Stimulated activated naive CD8-positive, alpha-beta T cell treated with anti-CD3 and anti-CD28 coated beads, Interleukin-15, Interleukin-2, amounts not matched to agents 100 ng/mL and 50 ng/mL, for 24 hours (primary cell): ENCODE results near the gene DRAXIN.
A peak's percentile ranks its signal among the peaks of the same experiment; 100 is the strongest.

Source experiments
- H3K27ac Mint-ChIP-seq: one replicate; pipeline ENCODE4 v1.8.0; 2021; ENCODE audit warnings: mild to moderate bottlenecking, mixed read lengths
- H3K27me3 Mint-ChIP-seq: one replicate; pipeline ENCODE4 v1.8.0; 2021; ENCODE audit warnings: mixed read lengths
- H3K36me3 Mint-ChIP-seq: one replicate; pipeline ENCODE4 v1.8.0; 2021; ENCODE audit warnings: low read depth, mixed read lengths
- H3K4me1 Mint-ChIP-seq: one replicate; pipeline ENCODE4 v1.8.0; 2021; ENCODE audit warnings: low read depth, mixed read lengths
- H3K4me3 Mint-ChIP-seq: one replicate; pipeline ENCODE4 v1.8.0; 2021; ENCODE audit warnings: mild to moderate bottlenecking, mixed read lengths
- H3K9me3 Mint-ChIP-seq: one replicate; pipeline ENCODE4 v1.8.0; 2021; ENCODE audit warnings: mixed read lengths

DRAXIN gene

DNA sequence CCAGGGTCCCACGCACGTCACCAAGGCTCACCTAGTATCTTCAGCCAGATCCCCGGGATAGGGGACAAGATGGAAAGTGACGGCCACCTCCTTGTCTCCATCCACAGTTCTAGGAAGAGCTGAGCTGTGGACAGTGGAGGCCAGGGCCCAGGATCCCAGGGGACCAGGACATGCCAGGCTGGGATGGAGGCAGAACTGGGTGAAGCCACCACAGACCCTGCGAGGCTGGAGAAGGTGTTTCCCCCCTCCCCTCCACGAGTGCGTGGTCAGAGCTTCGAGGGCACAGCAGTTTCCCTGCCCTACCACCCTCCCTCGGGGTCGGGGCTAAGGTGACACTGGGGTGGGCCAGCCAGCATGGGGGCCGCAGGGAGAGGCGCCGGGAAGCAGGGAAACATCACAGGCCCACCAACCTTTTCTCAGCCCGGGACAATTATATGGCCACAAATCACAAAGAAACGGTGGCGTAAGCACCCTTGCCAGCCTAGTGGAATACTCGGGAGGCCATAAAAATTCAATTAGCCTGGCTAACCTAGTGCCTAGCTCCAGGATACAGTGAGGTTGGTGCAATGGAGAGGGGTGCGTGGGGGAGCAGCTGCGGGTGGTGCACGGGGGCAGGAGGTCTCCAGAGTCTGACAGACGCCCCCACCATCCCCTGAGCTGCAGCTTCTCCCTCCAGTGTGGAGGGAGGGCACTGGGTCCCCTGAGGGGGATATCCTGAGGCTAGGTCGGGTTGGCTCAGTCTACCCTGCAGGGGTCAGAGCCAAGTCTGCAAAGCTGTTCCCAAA lies 13.4 kb downstream of the DRAXIN start:
- no peak overlapping the region for H3K27ac Mint-ChIP-seq
- H3K4me1 Mint-ChIP-seq: no peaks in the 10 kb centered on the region
- no peaks in the 10 kb centered on the region for H3K27me3 Mint-ChIP-seq
- H3K9me3 Mint-ChIP-seq: no peaks in the 10 kb centered on the region
- no peak overlapping the region for H3K4me3 Mint-ChIP-seq
- H3K36me3 Mint-ChIP-seq: no peaks in the 10 kb centered on the region

DNA sequence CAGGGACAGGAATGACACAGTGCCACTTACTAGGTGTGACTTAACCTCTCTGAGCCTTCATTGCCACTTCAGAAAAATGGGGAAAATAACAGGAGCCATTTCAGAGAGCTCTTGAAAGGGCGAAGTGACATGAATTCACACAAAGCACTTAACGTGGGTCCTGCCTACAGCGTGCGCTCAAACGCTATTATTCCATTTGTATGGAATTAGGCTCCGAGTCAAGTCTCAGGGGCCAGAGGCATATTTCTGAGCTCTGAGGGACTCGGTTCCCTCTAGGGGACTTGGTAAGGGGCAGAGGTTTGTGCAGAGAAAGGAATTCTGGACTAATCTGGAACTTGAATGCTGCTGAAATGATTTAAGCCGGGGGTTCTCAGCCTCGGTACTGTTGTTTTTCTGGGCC lies 14.1 kb downstream of the DRAXIN start:
- H3K27me3 Mint-ChIP-seq: no peaks in the 10 kb centered on the region
- no peak overlapping the region for H3K4me3 Mint-ChIP-seq
- H3K4me1 Mint-ChIP-seq: no peaks in the 10 kb centered on the region
- no peaks in the 10 kb centered on the region for H3K9me3 Mint-ChIP-seq
- H3K36me3 Mint-ChIP-seq: no peaks in the 10 kb centered on the region
- no peak overlapping the region for H3K27ac Mint-ChIP-seq

DNA sequence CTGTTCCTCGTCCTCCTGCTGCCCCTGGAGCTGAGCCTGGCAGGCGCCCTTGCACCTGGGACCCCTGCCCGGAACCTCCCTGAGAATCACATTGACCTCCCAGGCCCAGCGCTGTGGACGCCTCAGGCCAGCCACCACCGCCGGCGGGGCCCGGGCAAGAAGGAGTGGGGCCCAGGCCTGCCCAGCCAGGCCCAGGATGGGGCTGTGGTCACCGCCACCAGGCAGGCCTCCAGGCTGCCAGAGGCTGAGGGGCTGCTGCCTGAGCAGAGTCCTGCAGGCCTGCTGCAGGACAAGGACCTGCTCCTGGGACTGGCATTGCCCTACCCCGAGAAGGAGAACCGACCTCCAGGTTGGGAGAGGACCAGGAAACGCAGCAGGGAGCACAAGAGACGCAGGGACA lies 14.8 kb downstream of the DRAXIN start:
- Mint-ChIP-seq H3K9me3 (no peaks in the 10 kb centered on the region), H3K4me3 (no peak overlapping the region), H3K36me3 (no peaks in the 10 kb centered on the region), H3K4me1 (no peaks in the 10 kb centered on the region), H3K27ac (no peak overlapping the region), H3K27me3 (no peaks in the 10 kb centered on the region)

DNA sequence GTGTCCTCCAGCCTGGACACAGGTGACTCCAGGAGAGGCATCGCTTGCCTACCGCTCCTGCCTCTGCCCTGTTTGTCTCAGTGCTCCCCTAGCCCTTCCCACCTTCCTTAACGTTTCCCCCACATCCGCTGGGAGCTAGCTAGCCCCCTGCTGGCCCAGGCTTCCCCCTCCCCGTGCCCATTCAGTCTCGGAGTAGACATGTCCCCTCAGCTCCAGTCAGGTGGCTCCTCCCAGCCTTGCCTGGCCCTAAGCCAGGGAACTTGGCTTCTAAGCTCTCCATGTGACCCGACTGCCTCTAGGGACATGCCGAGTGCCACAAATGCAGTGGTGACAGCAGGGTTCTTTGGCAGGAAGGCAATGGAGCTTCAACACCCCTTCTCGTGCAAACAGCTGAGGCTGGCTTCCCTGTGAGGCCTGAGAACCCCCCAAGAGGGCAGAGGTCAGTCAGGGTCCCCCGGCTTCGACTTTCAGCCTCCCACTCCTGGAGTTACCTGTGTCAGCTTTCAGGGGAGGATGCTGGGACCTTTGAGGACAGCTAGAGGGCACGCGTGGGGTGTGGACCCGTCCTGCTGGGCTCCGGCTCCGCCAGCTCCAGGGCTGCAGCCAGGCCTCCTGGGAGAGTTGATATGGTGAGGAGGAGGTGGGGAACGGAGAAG lies 16.2 kb downstream of the DRAXIN start:
- no peaks in the 10 kb centered on the region for H3K27me3 Mint-ChIP-seq
- H3K4me3 Mint-ChIP-seq: no peak overlapping the region
- H3K36me3 Mint-ChIP-seq: no peaks in the 10 kb centered on the region
- H3K27ac Mint-ChIP-seq: no peak overlapping the region
- H3K4me1 Mint-ChIP-seq: no peaks in the 10 kb centered on the region
- no peaks in the 10 kb centered on the region for H3K9me3 Mint-ChIP-seq

DNA sequence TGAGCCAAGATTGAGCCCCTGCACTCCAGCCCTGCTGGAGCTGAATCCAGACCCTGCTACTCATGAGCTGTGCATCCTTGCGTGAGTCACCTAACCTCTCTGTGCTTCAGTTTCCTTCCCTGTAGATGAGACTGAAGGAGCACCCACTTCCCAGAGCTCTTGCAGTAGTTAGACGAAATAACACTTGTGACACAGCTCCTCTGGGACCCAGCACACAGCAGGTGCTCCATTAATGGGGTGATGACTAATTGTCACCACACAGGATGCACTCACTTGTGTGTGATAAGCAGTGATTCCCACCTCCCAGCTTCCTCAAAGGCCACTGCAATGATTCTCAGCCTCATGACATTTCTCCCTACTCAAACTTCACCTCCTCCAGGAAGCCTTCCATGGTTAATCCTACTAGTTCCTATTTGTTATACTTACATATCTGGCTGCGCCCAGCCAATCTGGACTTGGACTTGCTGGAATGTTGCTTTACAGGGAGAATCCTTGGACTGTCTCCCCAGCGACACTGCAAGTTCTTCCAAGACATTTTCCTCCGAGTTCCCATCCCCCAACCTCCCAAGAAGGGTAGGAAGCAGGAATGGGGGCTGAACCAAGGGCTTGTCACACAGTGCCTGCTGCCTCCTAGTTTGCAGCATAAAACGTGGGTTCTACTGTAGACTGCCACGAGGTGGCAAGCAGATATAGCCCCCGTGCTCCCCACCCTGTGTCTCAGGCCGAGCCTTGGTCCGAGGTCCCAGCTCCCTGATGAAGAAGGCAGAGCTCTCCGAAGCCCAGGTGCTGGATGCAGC lies 17.2 kb downstream of the DRAXIN start:
- no peaks in the 10 kb centered on the region for H3K27me3 Mint-ChIP-seq
- no peak overlapping the region for H3K27ac Mint-ChIP-seq
- H3K36me3 Mint-ChIP-seq: no peaks in the 10 kb centered on the region
- H3K4me1 Mint-ChIP-seq: no peaks in the 10 kb centered on the region
- H3K4me3 Mint-ChIP-seq: no peak overlapping the region
- no peaks in the 10 kb centered on the region for H3K9me3 Mint-ChIP-seq

DNA sequence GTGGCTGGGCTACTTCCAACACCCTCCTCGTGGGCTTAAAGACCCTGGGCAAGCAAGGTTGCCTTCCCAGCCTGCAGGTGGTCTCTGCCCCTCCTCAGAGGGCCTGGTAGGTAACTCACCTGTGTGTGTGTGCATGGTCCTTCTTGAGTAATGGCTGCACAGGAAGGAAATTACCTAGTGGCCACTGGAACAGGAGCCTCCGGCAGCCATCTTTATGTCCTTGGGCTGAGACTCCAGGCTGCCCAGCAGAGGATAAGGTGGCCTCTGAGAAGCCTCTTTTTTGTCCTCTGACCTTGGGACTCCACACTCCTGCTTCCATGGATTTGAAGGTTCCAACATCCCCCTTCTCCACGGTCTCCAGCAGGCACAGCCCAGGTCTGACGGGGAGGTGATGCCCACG lies 20.0 kb downstream of the DRAXIN start:
- no peaks in the 10 kb centered on the region for H3K36me3 Mint-ChIP-seq
- no peaks in the 10 kb centered on the region for H3K4me1 Mint-ChIP-seq
- no peak overlapping the region for H3K27ac Mint-ChIP-seq
- H3K27me3 Mint-ChIP-seq: no peaks in the 10 kb centered on the region
- H3K9me3 Mint-ChIP-seq: no peaks in the 10 kb centered on the region
- H3K4me3 Mint-ChIP-seq: no peak overlapping the region

DNA sequence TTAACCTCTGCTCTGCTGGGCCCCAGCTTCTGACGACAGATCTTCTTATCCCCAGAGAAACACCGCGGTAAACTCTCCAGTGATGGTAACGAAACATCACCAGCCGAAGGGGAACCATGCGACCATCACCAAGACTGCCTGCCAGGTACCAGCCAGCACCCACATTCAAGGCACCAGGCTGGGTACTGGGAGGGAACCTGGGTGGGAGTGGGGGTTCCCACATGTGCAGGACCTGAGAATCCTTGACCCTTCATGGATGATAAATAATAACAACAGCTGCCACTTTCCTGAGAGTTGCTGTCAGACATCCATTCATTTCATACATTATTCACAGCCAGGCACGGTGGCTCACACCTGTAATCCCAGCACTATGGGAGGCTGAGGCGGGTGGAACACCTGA lies 20.8 kb downstream of the DRAXIN start:
- Mint-ChIP-seq H3K27me3 (no peaks in the 10 kb centered on the region), H3K4me1 (no peaks in the 10 kb centered on the region), H3K4me3 (no peak overlapping the region), H3K36me3 (no peaks in the 10 kb centered on the region), H3K9me3 (no peaks in the 10 kb centered on the region), H3K27ac (no peak overlapping the region)

DNA sequence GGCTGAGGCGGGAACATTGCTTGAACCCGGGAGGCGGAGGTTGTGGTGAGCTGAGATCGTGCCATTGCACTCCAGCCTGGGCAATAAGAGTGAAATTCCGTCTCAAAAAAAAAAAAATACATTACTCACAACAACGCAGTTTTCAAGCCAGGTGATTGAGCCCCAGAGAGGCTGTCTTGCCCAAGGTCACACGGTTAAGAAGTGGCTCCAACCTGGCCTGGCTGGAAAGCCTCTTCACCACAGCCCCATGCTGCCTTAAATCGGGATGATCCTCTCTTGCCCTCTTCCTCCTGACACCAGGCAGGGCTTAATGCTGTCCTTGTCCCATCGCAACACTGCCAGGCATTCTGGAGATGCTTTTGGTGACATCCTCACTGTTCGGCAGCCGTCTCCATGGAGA lies 21.6 kb downstream of the DRAXIN start:
- no peaks in the 10 kb centered on the region for H3K4me1 Mint-ChIP-seq

DNA sequence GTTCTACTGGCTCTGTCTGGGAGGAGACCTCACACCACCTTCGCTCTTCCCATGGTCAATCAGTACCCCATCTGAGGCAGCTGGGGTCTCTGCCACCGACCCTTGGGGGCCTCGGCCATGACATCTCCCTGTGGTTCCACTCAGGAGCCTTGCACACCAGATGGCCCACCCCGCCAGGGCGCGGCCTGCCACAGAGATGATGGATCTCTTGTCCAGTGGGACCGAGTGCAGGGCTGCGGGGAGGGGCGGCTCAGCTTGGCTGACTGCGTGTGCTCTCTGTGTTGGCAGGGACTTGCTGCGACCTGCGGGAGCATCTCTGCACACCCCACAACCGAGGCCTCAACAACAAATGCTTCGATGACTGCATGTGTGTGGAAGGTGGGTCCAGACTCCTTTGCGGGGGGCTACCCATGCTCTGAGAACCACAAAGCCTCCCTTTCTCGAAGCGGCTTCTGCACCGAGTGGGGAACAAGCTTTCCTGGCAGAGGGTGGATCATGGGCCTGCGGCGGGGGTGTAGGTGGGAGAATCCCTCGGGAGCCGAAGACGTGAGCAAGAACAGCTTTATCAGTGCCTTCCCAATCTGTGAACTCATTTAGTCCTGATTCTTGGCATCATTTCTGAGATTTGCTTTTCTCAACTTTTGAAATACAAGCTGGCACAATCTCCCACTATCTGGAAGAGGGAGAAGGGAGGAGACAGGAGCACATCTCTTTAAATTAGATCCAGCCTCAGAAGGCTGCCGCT lies 23.5 kb downstream of the DRAXIN start:
- Mint-ChIP-seq H3K4me1 (peaks cover 14% of the 10 kb centered on the region), H3K27ac (no peak overlapping the region), H3K9me3 (no peaks in the 10 kb centered on the region), H3K36me3 (no peaks in the 10 kb centered on the region), H3K4me3 (no peak overlapping the region), H3K27me3 (no peaks in the 10 kb centered on the region)

More for the DNA sequence above, 21.6 kb downstream of the DRAXIN start:
- Mint-ChIP-seq H3K9me3 (no peaks in the 10 kb centered on the region), H3K4me3 (no peak overlapping the region), H3K27me3 (no peaks in the 10 kb centered on the region), H3K36me3 (no peaks in the 10 kb centered on the region), H3K27ac (no peak overlapping the region)

DNA sequence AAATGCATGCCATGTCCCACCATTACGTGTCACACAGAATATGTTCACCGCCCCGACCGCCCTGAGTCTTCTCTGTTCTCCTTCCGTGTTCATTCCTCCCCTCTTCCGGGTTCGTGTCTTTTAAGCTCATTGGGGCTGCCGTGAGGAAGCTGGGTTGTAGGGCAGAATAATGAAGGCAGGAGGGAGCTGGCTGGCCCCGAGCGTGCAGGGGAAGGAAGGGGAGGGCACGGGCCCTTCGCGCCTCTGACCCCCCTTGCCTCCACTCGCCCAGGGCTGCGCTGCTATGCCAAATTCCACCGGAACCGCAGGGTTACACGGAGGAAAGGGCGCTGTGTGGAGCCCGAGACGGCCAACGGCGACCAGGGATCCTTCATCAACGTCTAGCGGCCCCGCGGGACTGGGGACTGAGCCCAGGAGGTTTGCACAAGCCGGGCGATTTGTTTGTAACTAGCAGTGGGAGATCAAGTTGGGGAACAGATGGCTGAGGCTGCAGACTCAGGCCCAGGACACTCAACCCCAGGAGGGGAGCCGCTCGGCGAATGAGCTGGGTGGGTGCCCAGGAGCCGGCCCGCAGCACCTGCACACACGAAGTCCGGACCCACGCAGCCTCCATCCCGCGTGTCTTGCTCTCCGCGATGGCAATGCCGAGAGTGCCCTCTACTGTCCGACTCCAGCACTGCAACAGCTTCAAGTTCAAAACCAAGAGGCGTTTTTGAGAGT lies 28.0 kb downstream of the DRAXIN start:
- Mint-ChIP-seq H3K4me1 (peaks cover 15% of the 10 kb centered on the region), H3K36me3 (no peaks in the 10 kb centered on the region), H3K27ac (peak overlapping the region; percentile 91), H3K4me3 (peak overlapping the region; percentile 76), H3K27me3 (no peaks in the 10 kb centered on the region), H3K9me3 (no peaks in the 10 kb centered on the region)

DNA sequence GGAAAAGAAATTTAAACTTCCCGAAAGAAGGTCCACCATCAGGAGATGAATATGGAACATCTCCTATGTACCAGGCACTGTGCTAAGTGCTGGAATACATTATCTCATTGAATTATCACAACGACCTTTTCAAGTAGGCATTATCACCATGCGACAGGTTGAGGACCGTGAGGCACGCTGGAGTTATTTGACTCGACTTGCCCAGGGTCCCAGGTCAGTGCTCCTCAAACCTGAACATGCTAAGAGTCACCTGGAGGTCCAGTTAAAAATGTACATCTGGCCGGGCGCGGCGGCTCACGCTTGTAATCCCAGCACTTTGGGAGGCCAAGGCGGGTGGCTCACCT lies 28.5 kb downstream of the DRAXIN start:
- no peaks in the 10 kb centered on the region for H3K27me3 Mint-ChIP-seq
- H3K27ac Mint-ChIP-seq: peak overlapping the region; percentile 91

DNA sequence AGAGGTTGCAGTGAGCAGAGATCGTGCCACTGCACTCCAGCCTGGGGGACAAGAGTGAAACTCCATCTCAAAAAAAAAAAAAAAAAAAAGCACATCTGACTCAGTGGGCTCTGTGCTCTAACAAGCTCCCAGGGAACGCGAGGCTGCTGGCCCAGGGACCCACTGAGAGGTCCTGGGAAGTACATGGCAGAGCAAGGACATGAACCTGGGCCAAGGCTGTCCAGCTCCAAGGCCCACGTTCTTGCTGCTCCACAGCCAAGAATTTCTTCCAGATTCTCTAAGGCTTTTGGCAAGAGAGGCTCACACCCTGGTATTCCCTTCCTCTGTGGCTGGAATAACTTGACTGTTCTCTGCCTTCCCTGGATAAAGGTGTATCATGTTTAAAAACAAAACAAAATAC lies 29.0 kb downstream of the DRAXIN start:
- Mint-ChIP-seq H3K27me3 (no peaks in the 10 kb centered on the region), H3K4me1 (peaks cover 18% of the 10 kb centered on the region), H3K4me3 (no peak overlapping the region), H3K36me3 (no peaks in the 10 kb centered on the region), H3K9me3 (no peaks in the 10 kb centered on the region), H3K27ac (no peak overlapping the region)

More for the DNA sequence above, 28.5 kb downstream of the DRAXIN start:
- peaks cover 15% of the 10 kb centered on the region for H3K4me1 Mint-ChIP-seq
- no peaks in the 10 kb centered on the region for H3K36me3 Mint-ChIP-seq
- H3K4me3 Mint-ChIP-seq: no peak overlapping the region
- H3K9me3 Mint-ChIP-seq: no peaks in the 10 kb centered on the region

DNA sequence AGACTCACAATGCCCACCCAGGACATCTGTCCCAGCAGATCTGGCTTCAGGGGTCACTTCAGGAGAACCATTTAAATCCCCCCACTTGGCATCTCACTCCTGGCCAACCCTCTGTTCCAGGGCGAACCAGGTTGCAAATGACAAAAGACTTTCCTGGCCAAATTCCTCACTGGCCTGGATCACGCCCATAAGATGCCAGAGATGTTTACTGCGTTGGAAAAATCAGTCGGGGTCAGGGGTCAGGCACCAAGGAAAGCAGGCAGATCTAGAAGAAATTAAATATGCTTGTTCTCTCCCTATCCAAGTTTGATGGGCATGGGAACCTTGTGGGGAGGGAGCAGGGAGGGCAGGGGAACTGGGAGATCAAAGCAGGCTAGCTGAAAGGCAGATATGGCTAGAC lies 29.8 kb downstream of the DRAXIN start:
- Mint-ChIP-seq H3K4me3 (no peak overlapping the region), H3K4me1 (peaks cover 18% of the 10 kb centered on the region), H3K27me3 (no peaks in the 10 kb centered on the region), H3K27ac (no peak overlapping the region), H3K36me3 (no peaks in the 10 kb centered on the region), H3K9me3 (no peaks in the 10 kb centered on the region)

DNA sequence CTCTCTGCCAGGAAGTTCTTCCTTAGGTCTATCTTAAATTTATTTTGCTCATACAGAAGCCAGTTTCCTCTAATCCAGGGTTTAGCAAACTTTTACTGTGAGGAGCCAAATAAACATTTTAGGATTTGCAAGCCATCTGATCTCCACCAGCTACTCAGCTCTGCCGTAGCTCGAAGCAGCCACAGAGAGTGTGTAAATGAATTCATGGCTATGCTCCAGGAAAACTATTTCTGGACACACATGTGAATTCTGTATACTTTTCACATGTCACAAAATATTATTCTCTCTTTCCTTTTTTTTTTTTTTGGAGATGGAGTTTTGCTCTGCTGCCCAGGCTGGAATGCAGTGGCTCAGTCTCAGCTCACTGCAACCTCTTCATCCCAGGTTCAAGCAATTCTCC lies 31.0 kb downstream of the DRAXIN start:
- no peaks in the 10 kb centered on the region for H3K9me3 Mint-ChIP-seq

More for the DNA sequence above, 31.0 kb downstream of the DRAXIN start:
- Mint-ChIP-seq H3K4me3 (no peak overlapping the region), H3K36me3 (no peaks in the 10 kb centered on the region), H3K4me1 (peaks cover 18% of the 10 kb centered on the region), H3K27ac (no peak overlapping the region), H3K27me3 (no peaks in the 10 kb centered on the region)
